Activated CD8-positive, alpha-beta memory T cell treated with anti-CD3 and anti-CD28 coated beads, Interleukin-2, amount 10 ng/mL, durations not matched to agents 7 days and 5 days (primary cell): ENCODE results near the gene KLHL21. TPM values are rescaled to one million over a fixed set of nuclear protein-coding genes. Genes with fewer than 3 reads are reported as not detected.

Experiments used
- ATAC-seq: fragments of 150-1000 bp; cut with Tn5 transposase; one replicate; pipeline ENCODE4 v1.10.0; 2021; ENCODE audit warnings: moderate library complexity
- CTCF ChIA-PET: fragments of 350-600 bp; sonication (Branson Sonifier 250); formaldehyde crosslinking; loops from one replicate; lab custom pipeline; 2021; ENCODE audit warnings: antibody characterized with exemption; lab: Charles Lee
- DNase-seq: peaks from one replicate; pipeline ENCODE4 v3.0.0-alpha.2; 2020
- H3K27ac Mint-ChIP-seq: one replicate; pipeline ENCODE4 v1.8.0; 2021; ENCODE audit warnings: mild to moderate bottlenecking, mixed read lengths
- H3K27me3 Mint-ChIP-seq: one replicate; pipeline ENCODE4 v1.8.0; 2021; ENCODE audit warnings: mixed read lengths
- H3K36me3 Mint-ChIP-seq: one replicate; pipeline ENCODE4 v1.8.0; 2021; ENCODE audit warnings: mild to moderate bottlenecking, mixed read lengths
- H3K4me1 Mint-ChIP-seq: one replicate; pipeline ENCODE4 v1.8.0; 2021; ENCODE audit warnings: mixed read lengths
- H3K4me3 Mint-ChIP-seq: one replicate; pipeline ENCODE4 v1.8.0; 2021; ENCODE audit warnings: mild to moderate bottlenecking, moderate library complexity, mixed read lengths
- H3K9me3 Mint-ChIP-seq: one replicate; pipeline ENCODE4 v1.8.0; 2022; ENCODE audit warnings: low read depth, mixed read lengths
- total RNA-seq, 2 experiments: library from RNA; stranded (reverse); gene quantifications; one replicate each; pipeline ENCODE4 v1.2.3, GENCODE V29; 2021

Gene KLHL21
- total RNA-seq, 2 experiments from 2014 or later = 23.9 to 28.2 TPM

GRCh38 chr1:6621429-6622391 lies 19.0 kb upstream of the KLHL21 start:
- CTCF ChIA-PET = interaction anchor here (1.4 kb wide), 1 partner anchor 22 kb away, joined by 3 read pairs; no protein-coding TSS in a partner anchor
- Mint-ChIP-seq H3K27me3 (no peaks in the 10 kb centered on the region), H3K9me3 (no peaks in the 10 kb centered on the region), H3K4me1 (peaks cover 17% of the 10 kb centered on the region), H3K36me3 (peaks cover 21% of the 10 kb centered on the region), H3K4me3 (no peak overlapping the region), H3K27ac (no peak overlapping the region)
- DNase-seq (no peak), ATAC-seq (no peak)

- no peak overlapping the region for H3K27ac Mint-ChIP-seq
Observed at GRCh38 chr1:6619045-6619444, 16.4 kb upstream of the KLHL21 start.

GRCh38 chr1:6614929-6615785 lies 12.5 kb upstream of the KLHL21 start:
- Mint-ChIP-seq H3K36me3 (peaks cover 10% of the 10 kb centered on the region), H3K27me3 (peaks cover 2% of the 10 kb centered on the region), H3K9me3 (no peaks in the 10 kb centered on the region), H3K4me3 (peak overlapping the region; percentile 70), H3K4me1 (peaks cover 19% of the 10 kb centered on the region), H3K27ac (peak overlapping the region; percentile 17)
- CTCF ChIA-PET = interaction anchor here (1.2 to 1.4 kb wide), 2 partner anchors 12 to 61 kb away, joined by 3 read pairs; partner anchors contain the start of gene NOL9
- no peak for ATAC-seq
- DNase-seq = no peak

More at GRCh38 chr1:6619045-6619444, 16.4 kb upstream of the KLHL21 start:
- H3K36me3 Mint-ChIP-seq = peaks cover 23% of the 10 kb centered on the region
- no peak for ATAC-seq
- CTCF ChIA-PET = no interaction called here
- DNase-seq = no peak
- H3K4me1 Mint-ChIP-seq = peaks cover 10% of the 10 kb centered on the region
- H3K27me3 Mint-ChIP-seq = peaks cover 2% of the 10 kb centered on the region
- no peaks in the 10 kb centered on the region for H3K9me3 Mint-ChIP-seq
- no peak overlapping the region for H3K4me3 Mint-ChIP-seq

GRCh38 chr1:6614019-6614928 lies 11.6 kb upstream of the KLHL21 start:
- CTCF ChIA-PET = interaction anchor here (1.0 kb wide), 1 partner anchor 12 kb away, joined by 4 read pairs; the partner anchor contains the start of gene KLHL21
- peaks cover 2% of the 10 kb centered on the region for H3K27me3 Mint-ChIP-seq
- no peak for ATAC-seq
- H3K4me1 Mint-ChIP-seq = peaks cover 19% of the 10 kb centered on the region
- peak; percentile 68 for DNase-seq
- peaks cover 7% of the 10 kb centered on the region for H3K36me3 Mint-ChIP-seq
- peak overlapping the region; percentile 69 for H3K4me3 Mint-ChIP-seq
- H3K27ac Mint-ChIP-seq = no peak overlapping the region
- no peaks in the 10 kb centered on the region for H3K9me3 Mint-ChIP-seq

- H3K27ac Mint-ChIP-seq = peak within 1 kb of the TSS; percentile 85
- peak; percentile 100 for DNase-seq
- CTCF ChIA-PET = interaction anchor here (1.0 kb wide), 1 partner anchor 11 kb away, joined by 4 read pairs; the partner anchor contains the start of gene KLHL21
Observed at GRCh38 chr1:6613361-6614018, 10.8 kb upstream of the KLHL21 start, which contains the start of gene PHF13. Gene PHF13, plus strand, starts transcription at chr1:6613731. Its CDS starts 336 bp downstream, at chr1:6614067.

GRCh38 chr1:6612641-6613360 lies 10.1 kb upstream of the KLHL21 start:
- H3K9me3 Mint-ChIP-seq = no peaks in the 10 kb centered on the region

More at GRCh38 chr1:6613361-6614018, 10.8 kb upstream of the KLHL21 start, which contains the start of gene PHF13:
- Mint-ChIP-seq H3K4me3 (peak within 1 kb of the TSS; percentile 95), H3K27me3 (peaks cover 2% of the 10 kb centered on the region), H3K9me3 (no peaks in the 10 kb centered on the region), H3K36me3 (peaks cover 7% of the 10 kb centered on the region), H3K4me1 (peaks cover 19% of the 10 kb centered on the region)
- peak; percentile 96 for ATAC-seq

GRCh38 chr1:6603915-6604558 lies 1.4 kb upstream of the KLHL21 start:
- Mint-ChIP-seq H3K27me3 (no peaks in the 10 kb centered on the region), H3K36me3 (peaks cover 10% of the 10 kb centered on the region), H3K4me1 (peaks cover 28% of the 10 kb centered on the region), H3K9me3 (no peaks in the 10 kb centered on the region), H3K27ac (peak overlapping the region; percentile 99), H3K4me3 (peak overlapping the region; percentile 73)
- CTCF ChIA-PET = interaction anchor here (0.9 to 2.8 kb wide), 8 partner anchors 8 to 166 kb away, joined by 3 to 13 read pairs (median 4); partner anchors contain the start of genes NOL9 and TAS1R1
- DNase-seq (peak; percentile 60), ATAC-seq (no peak)

More at GRCh38 chr1:6612641-6613360, 10.1 kb upstream of the KLHL21 start:
- H3K27ac Mint-ChIP-seq = peak overlapping the region; percentile 85
- peaks cover 19% of the 10 kb centered on the region for H3K4me1 Mint-ChIP-seq
- CTCF ChIA-PET = interaction anchor here (1.0 to 2.5 kb wide), 5 partner anchors 10 to 122 kb away, joined by 3 to 13 read pairs (median 5); partner anchors contain the start of genes DNAJC11 and KLHL21
- peak overlapping the region; percentile 95 for H3K4me3 Mint-ChIP-seq
- peaks cover 2% of the 10 kb centered on the region for H3K27me3 Mint-ChIP-seq
- ATAC-seq (peak; percentile 46), DNase-seq (peak; percentile 53)
- peaks cover 6% of the 10 kb centered on the region for H3K36me3 Mint-ChIP-seq

GRCh38 chr1:6603238-6603914 lies 707 bp upstream of the KLHL21 start:
- Mint-ChIP-seq H3K4me1 (peaks cover 33% of the 10 kb centered on the region), H3K27me3 (no peaks in the 10 kb centered on the region), H3K9me3 (no peaks in the 10 kb centered on the region), H3K4me3 (peak overlapping the region; percentile 73), H3K27ac (peak overlapping the region; percentile 99), H3K36me3 (peaks cover 14% of the 10 kb centered on the region)
- CTCF ChIA-PET = interaction anchor here (1.0 to 2.8 kb wide), 7 partner anchors 8 to 165 kb away, joined by 3 to 13 read pairs (median 4); partner anchors contain the start of genes NOL9, PHF13 and TAS1R1
- peak; percentile 31 for ATAC-seq
- DNase-seq = peak; percentile 73

GRCh38 chr1:6601923-6602668 lies 573 bp downstream of the KLHL21 start:
- Mint-ChIP-seq H3K27ac (peak overlapping the region; percentile 94), H3K36me3 (peaks cover 16% of the 10 kb centered on the region), H3K9me3 (no peaks in the 10 kb centered on the region), H3K4me3 (peak overlapping the region; percentile 95), H3K4me1 (peaks cover 41% of the 10 kb centered on the region), H3K27me3 (no peaks in the 10 kb centered on the region)
- DNase-seq = peak; percentile 79
- ATAC-seq = peak; percentile 52
- CTCF ChIA-PET = interaction anchor here (0.8 to 2.8 kb wide), 11 partner anchors 10 to 114 kb away, joined by 3 to 13 read pairs (median 4); partner anchors contain the start of genes DNAJC11, NOL9, PHF13 and PLEKHG5
